NCI-H1105 treated with DMSO at 0.1 percent for 48 hours (cell line): ENCODE measurements around the gene ZDHHC13.

Source experiments
- DNase-seq: peaks from one replicate; lab custom pipeline; 2025; lab: John Stamatoyannopoulos, UW

Gene ZDHHC13

GRCh38 chr11:19164881-19165280 lies 47.9 kb downstream of the ZDHHC13 start:
- no peak for DNase-seq

GRCh38 chr11:19168090-19168489 lies 51.1 kb downstream of the ZDHHC13 start:
- no peak for DNase-seq

GRCh38 chr11:19173004-19173689 lies 56.2 kb downstream of the ZDHHC13 start:
- no peak for DNase-seq

GRCh38 chr11:19173964-19174638 lies 57.1 kb downstream of the ZDHHC13 start:
- no peak for DNase-seq

DNA sequence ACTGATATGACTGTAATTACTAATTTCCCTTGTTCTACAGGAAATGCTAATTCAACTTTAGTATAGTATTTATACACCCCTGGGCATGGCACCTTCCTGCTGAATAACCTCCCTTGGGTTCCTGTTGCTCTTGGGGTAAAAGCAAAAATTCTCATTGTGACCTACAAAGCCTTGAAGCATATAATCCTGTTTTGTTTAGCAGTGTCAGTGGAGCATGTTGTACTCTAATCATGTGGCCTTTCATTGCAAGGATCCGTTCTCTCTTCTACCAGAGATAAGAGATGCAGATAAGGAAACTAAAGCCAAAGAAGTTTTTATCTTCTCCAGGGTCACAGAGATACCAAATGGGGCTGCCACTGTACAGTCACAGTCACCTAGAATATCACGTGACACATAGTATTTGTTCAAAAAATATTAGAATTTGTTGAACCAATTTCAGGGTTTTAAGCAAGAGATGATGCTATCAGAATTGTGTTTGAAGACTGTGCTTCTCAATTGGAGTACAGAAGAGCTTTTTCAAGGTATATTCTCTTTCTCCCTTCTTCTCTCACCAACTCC lies 59.7 kb downstream of the ZDHHC13 start:
- no peak for DNase-seq

- DNase-seq: no peak
These were observed 64.7 kb downstream of the ZDHHC13 start for GRCh38 chr11:19181531-19182261.

DNA sequence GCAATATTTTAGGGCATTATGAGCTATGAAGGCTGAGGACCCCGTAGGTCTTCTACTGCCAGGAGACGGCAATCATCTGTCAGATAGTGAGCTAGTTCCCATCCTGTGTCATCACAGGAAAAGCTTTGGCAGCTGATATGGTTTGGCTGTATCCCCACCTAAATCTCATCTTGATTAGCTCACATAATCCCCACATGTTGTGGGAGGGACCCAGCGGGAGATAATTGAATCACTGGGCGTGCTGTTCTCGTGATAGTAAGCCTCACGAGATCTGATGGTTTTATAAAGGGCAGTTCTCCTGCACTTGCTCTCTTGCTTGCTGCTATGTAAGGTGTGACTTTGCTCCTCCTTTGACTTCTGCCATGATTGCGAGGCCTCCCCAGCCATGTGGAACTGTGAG lies 66.7 kb downstream of the ZDHHC13 start:
- DNase-seq: no peak

GRCh38 chr11:19185036-19185435 lies 68.1 kb downstream of the ZDHHC13 start:
- DNase-seq: no peak

GRCh38 chr11:19185516-19186052 lies 68.6 kb downstream of the ZDHHC13 start:
- DNase-seq: no peak

GRCh38 chr11:19187114-19187832 lies 70.3 kb downstream of the ZDHHC13 start:
- no peak for DNase-seq

DNA sequence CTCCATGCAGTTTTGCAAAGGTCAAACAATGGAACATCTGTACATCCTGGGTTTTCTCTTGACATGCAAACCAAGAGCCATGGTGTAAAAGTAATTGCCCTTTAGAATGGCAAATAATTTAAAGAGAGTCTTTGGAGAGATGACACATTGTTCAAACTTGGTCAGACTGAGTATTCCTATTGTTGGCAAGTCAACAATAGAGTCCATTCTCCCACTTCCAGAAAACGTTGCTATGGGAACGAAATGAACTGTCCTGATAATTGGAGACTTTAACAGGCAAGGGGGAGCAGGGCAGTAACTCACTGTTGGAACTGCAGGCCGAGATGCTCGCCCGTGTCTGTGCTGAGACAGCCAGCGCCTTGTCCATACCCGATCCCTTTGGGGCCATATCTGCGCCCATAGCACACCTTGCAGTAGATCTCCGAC lies 70.9 kb downstream of the ZDHHC13 start:
- DNase-seq: no peak

DNA sequence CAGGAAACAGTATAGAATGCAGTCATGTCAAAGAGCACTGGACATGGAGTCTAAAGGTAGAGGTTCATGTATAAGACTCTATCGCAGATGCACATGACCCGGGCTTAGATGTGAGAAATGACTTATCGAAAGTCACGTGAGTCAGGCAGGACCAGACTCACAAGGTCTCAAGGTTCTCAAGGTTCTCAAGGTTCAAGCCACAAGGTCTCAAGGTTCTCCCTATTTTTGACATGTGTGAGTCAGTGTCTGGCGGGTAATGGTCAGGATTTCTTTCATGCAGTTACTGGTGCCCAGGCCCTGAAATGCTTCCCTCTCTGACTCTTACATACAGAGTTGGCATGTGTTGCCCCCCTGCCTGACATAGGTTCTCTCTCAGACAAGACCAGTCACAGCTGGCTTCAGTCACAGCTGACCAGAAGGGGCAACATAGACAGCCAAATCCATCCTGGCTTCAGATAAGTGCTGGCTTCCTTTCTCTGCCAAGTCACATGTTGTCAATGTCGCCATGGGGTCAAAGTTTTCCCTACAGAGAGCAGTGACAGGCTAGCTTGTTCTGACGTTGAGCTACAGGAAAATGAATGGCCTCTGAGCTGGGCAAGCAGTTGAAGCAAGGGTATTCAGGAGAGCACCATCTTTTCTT lies 74.7 kb downstream of the ZDHHC13 start:
- DNase-seq: no peak

- no peak for DNase-seq
These were observed 76.9 kb downstream of the ZDHHC13 start for GRCh38 chr11:19193916-19194315.

DNA sequence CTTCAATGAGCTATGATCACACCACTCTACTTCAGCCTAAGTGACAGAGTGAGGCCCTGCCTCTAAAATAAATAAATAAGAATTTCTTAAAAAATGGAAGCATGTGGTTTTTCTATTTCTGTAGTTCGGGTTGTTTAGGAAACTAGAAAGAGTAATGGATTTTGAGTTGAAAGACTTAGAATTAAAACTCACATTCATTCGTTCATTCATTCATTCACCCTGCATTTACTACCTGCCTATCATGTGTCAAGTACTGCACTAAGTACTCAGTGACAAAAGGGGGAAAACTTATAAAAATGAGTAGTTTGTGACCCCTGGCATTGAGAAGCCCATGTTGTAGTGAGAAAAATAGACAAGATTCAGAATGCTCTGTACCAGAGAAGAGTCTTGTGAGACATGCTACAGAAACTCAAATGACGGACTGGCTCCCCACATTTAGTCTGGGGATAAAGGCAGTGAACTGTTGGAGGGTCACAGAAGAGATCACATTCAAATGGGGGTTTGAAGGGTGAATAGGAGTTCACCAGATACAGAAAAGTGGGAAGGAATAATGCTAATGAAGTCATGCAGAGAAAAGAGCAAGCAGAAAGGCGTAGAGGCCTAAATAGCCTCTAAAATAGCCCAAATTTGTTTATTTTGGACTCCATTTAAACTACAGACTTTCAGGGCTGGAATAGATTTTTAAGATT lies 77.8 kb downstream of the ZDHHC13 start:
- no peak for DNase-seq

- DNase-seq: no peak
These were observed 79.5 kb downstream of the ZDHHC13 start for GRCh38 chr11:19196432-19196831.

GRCh38 chr11:19199048-19199447 lies 82.1 kb downstream of the ZDHHC13 start:
- no peak for DNase-seq

GRCh38 chr11:19199771-19200170 lies 82.8 kb downstream of the ZDHHC13 start:
- no peak for DNase-seq

GRCh38 chr11:19200410-19201201 lies 83.6 kb downstream of the ZDHHC13 start:
- DNase-seq: no peak

DNA sequence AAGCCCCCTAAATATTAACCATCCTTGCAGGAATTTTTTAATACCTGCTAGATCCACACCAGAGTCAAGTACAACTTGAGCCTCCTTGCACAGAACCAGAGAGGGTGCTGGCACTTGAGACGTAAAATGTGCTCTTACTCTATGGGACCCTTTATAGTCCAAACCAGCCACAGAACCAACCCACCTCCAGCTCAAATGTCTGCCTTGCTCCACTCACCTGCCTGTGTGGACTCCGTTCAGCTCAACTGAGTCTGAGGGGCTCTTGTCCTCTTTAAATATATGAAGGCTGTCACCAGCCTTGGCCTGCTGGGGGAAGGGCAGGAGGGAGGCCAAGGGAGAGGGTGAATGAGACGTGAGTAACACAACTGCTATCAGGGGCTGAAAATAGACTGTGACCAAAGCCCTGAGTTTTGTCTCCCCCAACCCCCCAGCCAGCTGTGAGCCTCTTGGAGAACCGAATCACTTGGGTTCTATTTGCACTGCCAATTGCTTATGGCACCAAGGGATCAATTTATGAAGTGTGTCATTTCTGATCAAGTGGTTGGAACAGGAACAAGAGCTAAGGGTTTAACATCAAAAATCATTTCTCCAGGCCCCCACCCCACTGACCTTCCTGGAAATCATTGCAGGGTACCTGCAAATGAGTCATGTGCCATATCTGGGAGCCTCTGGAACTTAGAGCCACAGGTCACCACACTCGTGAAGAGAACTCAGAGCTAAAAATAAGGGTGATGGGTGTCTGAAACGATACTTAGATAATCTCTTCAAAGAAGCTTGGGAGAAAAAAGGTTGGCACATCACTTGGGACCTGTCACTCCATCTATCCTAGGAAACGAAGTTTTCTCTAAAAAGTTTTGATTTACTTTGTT lies 85.0 kb downstream of the ZDHHC13 start, which contains the start of gene CSRP3:
TSS of gene CSRP3 (minus strand) at position 247 of the 869 bp plus-strand sequence. CDS start 9,535 bp downstream, outside the sequence.
- DNase-seq: no peak
